IMR-90 (cell line): ENCODE measurements around the gene MICAL3. TPM values are rescaled to one million over a fixed set of nuclear protein-coding genes. Genes with fewer than 3 reads are reported as not detected.

Experiments used
- ATAC-seq: fragments of 200-7000 bp; cut with Tn5 transposase; 2 replicates; pipeline ENCODE4 v1.9.1; 2020; ENCODE audit warnings: low read depth, mild to moderate bottlenecking, moderate library complexity
- BruUV-seq: library from RNA; stranded (reverse); fragments of 400-500 nt; replicated peaks from 2 replicates; lab custom pipeline; 2021; lab: Mats Ljungman, UMichigan
- CTCF ChIA-PET: fragments of 300-600 bp; formaldehyde crosslinking; extraction: SDS; loops from one replicate; lab custom pipeline; 2021; ENCODE audit warnings: antibody characterized with exemption; lab: Yijun Ruan, JAX
- POLR2A ChIA-PET: fragments of 300-600 bp; sonication (Branson Sonifier 250); formaldehyde crosslinking; loops from one replicate; lab custom pipeline; 2022; ENCODE audit warnings: antibody characterized with exemption; ENCODE audit not compliant: unreplicated experiment; lab: Charles Lee
- DNase-seq: peaks from one replicate; pipeline ENCODE4 v3.0.0; 2013
- H2AFZ ChIP-seq: replicated peaks from 2 replicates; pipeline ENCODE3; 2013; ENCODE audit warnings: low read length, mild to moderate bottlenecking; ENCODE audit not compliant: poor library complexity
- H2AK5ac ChIP-seq: 2 replicates; pipeline ENCODE4 v1.6.1; 2013; ENCODE audit warnings: low read depth, low read length, inconsistent platforms
- H2AK9ac ChIP-seq: replicated peaks from 2 replicates; pipeline ENCODE3; 2013; ENCODE audit warnings: mild to moderate bottlenecking, low read depth, low read length, moderate library complexity; ENCODE audit not compliant: poor library complexity
- H2BK120ac ChIP-seq: 2 replicates; pipeline ENCODE4 v1.6.1; 2013; ENCODE audit warnings: low read depth, low read length, inconsistent platforms
- H2BK15ac ChIP-seq: 3 replicates; pipeline ENCODE4 v1.6.1; 2013; ENCODE audit warnings: low read depth, low read length, inconsistent platforms
- H2BK20ac ChIP-seq: 2 replicates; pipeline ENCODE4 v1.6.1; 2013; ENCODE audit warnings: low read depth, mild to moderate bottlenecking, inconsistent platforms, low read length, moderate library complexity
- H2BK5ac ChIP-seq: 2 replicates; pipeline ENCODE4 v1.6.1; 2013; ENCODE audit warnings: mild to moderate bottlenecking, low read depth, low read length, inconsistent platforms; ENCODE audit not compliant: poor library complexity, severe bottlenecking
- H3K14ac ChIP-seq: replicated peaks from 2 replicates; pipeline ENCODE4 v1.6.1; 2013; ENCODE audit warnings: low read depth, low read length, inconsistent platforms
- H3K18ac ChIP-seq: 2 replicates; pipeline ENCODE4 v1.6.1; 2013; ENCODE audit warnings: low read depth, low read length, control low read depth
- H3K23ac ChIP-seq: 2 replicates; pipeline ENCODE4 v1.6.1; 2013; ENCODE audit warnings: low read depth, low read length, inconsistent platforms
- H3K27ac ChIP-seq: 2 replicates; pipeline ENCODE4 v1.5.1; 2013; ENCODE audit warnings: mild to moderate bottlenecking, control low read depth, low read length; ENCODE audit not compliant: insufficient read depth
- H3K27me3 ChIP-seq: 2 replicates; pipeline ENCODE4 v1.6.1; 2013; ENCODE audit warnings: low read length; ENCODE audit not compliant: control insufficient read depth, insufficient read depth
- H3K36me3 ChIP-seq: 2 replicates; pipeline ENCODE4 v1.6.1; 2013; ENCODE audit warnings: low read length, mixed read lengths; ENCODE audit not compliant: control insufficient read depth, insufficient read depth
- H3K4ac ChIP-seq: 2 replicates; pipeline ENCODE4 v1.6.1; 2013; ENCODE audit warnings: low read depth, low read length, inconsistent platforms
- H3K4me1 ChIP-seq: 2 replicates; pipeline ENCODE4 v1.6.1; 2013; ENCODE audit warnings: low read length, mixed read lengths; ENCODE audit not compliant: control insufficient read depth, insufficient read depth
- H3K4me2 ChIP-seq: 2 replicates; pipeline ENCODE4 v1.6.1; 2013; ENCODE audit warnings: low read depth, mild to moderate bottlenecking, control low read depth, low read length, moderate library complexity
- H3K4me3 ChIP-seq: 2 replicates; pipeline ENCODE4 v1.5.1; 2013; ENCODE audit warnings: low read depth, mild to moderate bottlenecking, control low read depth, low read length, moderate library complexity; ENCODE audit not compliant: insufficient read depth
- H3K56ac ChIP-seq: 2 replicates; pipeline ENCODE4 v1.6.1; 2013; ENCODE audit warnings: low read length, inconsistent platforms; ENCODE audit not compliant: insufficient read depth; ENCODE audit errors: extremely low read depth
- H3K79me1 ChIP-seq, 2 experiments: 2 replicates each; pipeline ENCODE4 v1.6.1; 2013; ENCODE audit warnings: low read length in 2 of 2, inconsistent platforms in 1 of 2, low read depth in 1 of 2
- H3K9ac ChIP-seq: 2 replicates; pipeline ENCODE4 v1.6.1; 2013; ENCODE audit warnings: low read depth, low read length, control low read depth
- H3K9me1 ChIP-seq: 2 replicates; pipeline ENCODE4 v1.6.1; 2013; ENCODE audit warnings: low read length, inconsistent platforms; ENCODE audit not compliant: insufficient read depth
- H3K9me3 ChIP-seq: 2 replicates; pipeline ENCODE4 v1.6.1; 2013; ENCODE audit warnings: low read length; ENCODE audit not compliant: control insufficient read depth, insufficient read depth
- H4K20me1 ChIP-seq: 2 replicates; pipeline ENCODE4 v1.6.1; 2013; ENCODE audit warnings: low read length, inconsistent platforms; ENCODE audit not compliant: insufficient read depth
- H4K5ac ChIP-seq: 2 replicates; pipeline ENCODE4 v1.6.1; 2013; ENCODE audit warnings: mild to moderate bottlenecking, low read depth, low read length, control low read depth
- H4K8ac ChIP-seq, 2 experiments: 2 replicates each; pipeline ENCODE4 v1.6.1; 2013; ENCODE audit warnings: low read depth in 2 of 2, low read length in 2 of 2, control low read depth in 1 of 2, inconsistent platforms in 1 of 2
- H4K91ac ChIP-seq: 2 replicates; pipeline ENCODE4 v1.6.1; 2013; ENCODE audit warnings: low read depth, low read length, inconsistent platforms; ENCODE audit not compliant: insufficient read depth
- BHLHE40 ChIP-seq: fragments of 150-350 bp; IDR thresholded peaks from 2 replicates; pipeline ENCODE4 v1.6.1; 2016; ENCODE audit warnings: mild to moderate bottlenecking, low read depth, low read length
- CHD1 ChIP-seq: IDR thresholded peaks from 2 replicates; pipeline ENCODE4 v1.6.1; 2012; ENCODE audit warnings: low read depth, low read length, improper control_type of control experiment
- FOS ChIP-seq: fragments of 150-350 bp; IDR thresholded peaks from 2 replicates; pipeline ENCODE4 v1.6.1; 2016; ENCODE audit warnings: low read depth, low read length
- MAZ ChIP-seq: IDR thresholded peaks from 2 replicates; pipeline ENCODE4 v1.6.1; 2012; ENCODE audit warnings: low read depth, mild to moderate bottlenecking, low read length, improper control_type of control experiment, moderate library complexity, borderline replicate concordance
- MXI1 ChIP-seq: IDR thresholded peaks from 2 replicates; pipeline ENCODE4 v1.6.1; 2012; ENCODE audit warnings: low read depth, mild to moderate bottlenecking, low read length, moderate library complexity, borderline replicate concordance
- RAD21 ChIP-seq: IDR thresholded peaks from 2 replicates; pipeline ENCODE4 v1.6.1; 2012; ENCODE audit warnings: low read length, improper control_type of control experiment
- RCOR1 ChIP-seq: IDR thresholded peaks from 2 replicates; pipeline ENCODE4 v1.6.1; 2012; ENCODE audit warnings: mild to moderate bottlenecking, low read length, improper control_type of control experiment; ENCODE audit not compliant: insufficient replicate concordance
- WGBS, 2 experiments: methylation state at CpG; one replicate each; pipeline versions ENCODE4 v1.1.5 to v1.1.7; 2013; ENCODE audit warnings: missing lambda C conversion rate in 2 of 2; ENCODE audit not compliant: insufficient read length in 1 of 2; ENCODE audit errors: extremely low coverage in 2 of 2; 5-methylcytosine and 5-hydroxymethylcytosine counted together
- dilution Hi-C: fragments of 300-500 bp; cut with HindIII; formaldehyde crosslinking; loops from one replicate; pipeline ENCODE4 v1.14.3; 2018; ENCODE audit warnings: low sequenced_read_pairs; ENCODE audit not compliant: unreplicated experiment
- in situ Hi-C: fragments of 300-500 bp; cut with MboI; formaldehyde crosslinking; loops from 3 replicates; pipeline ENCODE4 v1.14.3; 2019; ENCODE audit warnings: low sequenced_read_pairs, inconsistent platforms, mixed read lengths
- intact Hi-C: fragments of 100-400 bp; cut with micrococcal nuclease; formaldehyde crosslinking; loops from 2 replicates; pipeline ENCODE4 v1.10.0; 2022
- polyA plus RNA-seq, 3 experiments: library from polyadenylated mRNA; depleted of rRNA; stranded (reverse); fragments of >200 nt; gene quantifications; 2 replicates each; pipeline ENCODE4 v1.2.3, GENCODE V29; 2012; ENCODE audit warnings: low replicate concordance in 1 of 3
- total RNA-seq: library from RNA; depleted of rRNA; stranded (reverse); fragments of >200 nt; gene quantifications from 2 replicates; pipeline ENCODE4 v1.2.3, GENCODE V29; 2012
- TF ChIP-seq, protein P1 (sequence below): conservative IDR thresholded peaks from 2 replicates; pipeline ENCODE4 v1.5.1; 2012; ENCODE audit warnings: mild to moderate bottlenecking, low read depth, low read length, improper control_type of control experiment

The MICAL3 gene
- total and polyA plus RNA-seq, 2 of the 4 experiments (the other 2 are of a cell fraction) = 17.6 to 26.8 TPM

DNA sequence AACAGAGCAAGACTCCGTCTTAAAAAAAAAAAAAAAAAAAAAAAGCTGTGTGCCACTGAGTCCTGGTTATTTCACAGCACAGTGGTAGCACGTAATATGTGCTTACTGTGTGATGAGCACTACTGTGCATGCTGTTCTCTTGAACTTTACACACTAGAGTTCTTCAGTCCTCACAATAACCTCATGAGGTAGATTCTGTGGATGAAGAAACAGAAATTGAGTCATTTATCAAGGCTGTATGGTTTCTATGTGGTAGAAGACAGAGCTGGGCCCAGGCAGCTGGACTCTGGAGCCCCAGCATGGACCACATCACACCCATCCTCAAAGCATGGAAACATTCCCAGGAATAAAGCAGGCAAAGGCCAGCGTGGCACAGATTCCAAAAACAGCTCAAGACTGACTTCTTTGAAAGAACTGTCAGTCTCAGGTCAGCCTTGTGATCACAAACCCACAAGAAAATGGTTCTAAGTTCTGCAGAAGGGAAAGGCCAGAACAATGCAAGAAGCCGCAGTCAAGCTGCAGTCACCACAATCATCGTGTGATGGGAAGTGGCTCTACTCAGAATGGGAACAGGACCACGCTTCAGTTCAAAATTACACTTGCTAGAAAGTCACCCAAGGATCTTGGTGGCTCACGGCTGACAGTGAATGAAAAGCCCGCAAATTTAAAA is 49.5 kb downstream of the MICAL3 start:
- H2AFZ ChIP-seq = no peak overlapping the region
- peak overlapping the region; percentile 39; the same call in 1 of the 2 replicates for H2BK120ac ChIP-seq
- no peaks in the 10 kb centered on the region for H3K27me3 ChIP-seq
- H2BK5ac ChIP-seq = no peak overlapping the region
- ATAC-seq (no peak), DNase-seq (no peak)
- peak overlapping the region; percentile 13; the same call in 1 of the 2 replicates for H4K91ac ChIP-seq
- H3K4me1 ChIP-seq = peaks cover 35% of the 10 kb centered on the region
- no peak overlapping the region for H3K4me2 ChIP-seq
- no peak overlapping the region for H3K27ac ChIP-seq
- WGBS, 2 experiments = 94% methylated on average over 4 of the region's 8 CpGs; no CpG with 5 or more reads in 1 of the 2 experiments
- no peak overlapping the region for H3K18ac ChIP-seq
- POLR2A ChIA-PET = no interaction called here
- intact Hi-C loops = loop anchor here (5.0 kb wide), 1 partner anchor 53 kb away; no protein-coding TSS in a partner anchor
- TF ChIP-seq, protein P1, sequence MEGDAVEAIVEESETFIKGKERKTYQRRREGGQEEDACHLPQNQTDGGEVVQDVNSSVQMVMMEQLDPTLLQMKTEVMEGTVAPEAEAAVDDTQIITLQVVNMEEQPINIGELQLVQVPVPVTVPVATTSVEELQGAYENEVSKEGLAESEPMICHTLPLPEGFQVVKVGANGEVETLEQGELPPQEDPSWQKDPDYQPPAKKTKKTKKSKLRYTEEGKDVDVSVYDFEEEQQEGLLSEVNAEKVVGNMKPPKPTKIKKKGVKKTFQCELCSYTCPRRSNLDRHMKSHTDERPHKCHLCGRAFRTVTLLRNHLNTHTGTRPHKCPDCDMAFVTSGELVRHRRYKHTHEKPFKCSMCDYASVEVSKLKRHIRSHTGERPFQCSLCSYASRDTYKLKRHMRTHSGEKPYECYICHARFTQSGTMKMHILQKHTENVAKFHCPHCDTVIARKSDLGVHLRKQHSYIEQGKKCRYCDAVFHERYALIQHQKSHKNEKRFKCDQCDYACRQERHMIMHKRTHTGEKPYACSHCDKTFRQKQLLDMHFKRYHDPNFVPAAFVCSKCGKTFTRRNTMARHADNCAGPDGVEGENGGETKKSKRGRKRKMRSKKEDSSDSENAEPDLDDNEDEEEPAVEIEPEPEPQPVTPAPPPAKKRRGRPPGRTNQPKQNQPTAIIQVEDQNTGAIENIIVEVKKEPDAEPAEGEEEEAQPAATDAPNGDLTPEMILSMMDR = no peak
- TF ChIP-seq FOS (no peak), CHD1 (no peak), RAD21 (no peak), MXI1 (no peak), MAZ (no peak), BHLHE40 (no peak), RCOR1 (no peak)
- CTCF ChIA-PET = interaction anchor here (0.6 to 1.0 kb wide), 2 partner anchors 14 to 55 kb away, joined by 3 to 4 read pairs; no protein-coding TSS in a partner anchor
- no peak overlapping the region for H3K56ac ChIP-seq
- H3K4me3 ChIP-seq = no peak overlapping the region
- H2BK15ac ChIP-seq = 0 out of 3 replicates have a peak overlapping the region, but pooled peaks have one; percentile 50
- H4K8ac ChIP-seq = peak overlapping the region in 1 of 2 experiments; percentile 8; a peak in 2 of 4 replicates
- peaks cover 37% of the 10 kb centered on the region for H3K9me1 ChIP-seq
- no peak overlapping the region for H3K9ac ChIP-seq
- H2AK5ac ChIP-seq = peak overlapping the region; percentile 13
- no peak overlapping the region for H4K5ac ChIP-seq
- BruUV-seq = no TSS peak
- dilution Hi-C loops = no loop called here
- in situ Hi-C loops = no loop called here
- H3K4ac ChIP-seq = peak overlapping the region; percentile 57
- peak overlapping the region; percentile 55; the same call in 1 of the 2 replicates for H3K14ac ChIP-seq
- peaks cover 10% of the 10 kb centered on the region for H4K20me1 ChIP-seq
- peak overlapping the region; percentile 57; the same call in 1 of the 2 replicates for H2BK20ac ChIP-seq
- peaks cover 41 to 88% of the 10 kb centered on the region in 2 experiments for H3K79me1 ChIP-seq
- no peaks in the 10 kb centered on the region for H3K36me3 ChIP-seq
- H2AK9ac ChIP-seq = no peak overlapping the region
- H3K23ac ChIP-seq = peak overlapping the region; percentile 12; the same call in 1 of the 2 replicates
- H3K9me3 ChIP-seq = no peaks in the 10 kb centered on the region
